ENCODE data around the gene SYVN1.
A peak's percentile ranks its signal among the peaks of the same experiment; 100 is the strongest.
"Not testable (repeated sequence)": the region's sequence is repeated elsewhere in the genome, so short reads cannot be mapped to it uniquely, and the experiment has no call there.

The SYVN1 gene

GRCh38 chr11:65125197-65126056 is 8.9 kb downstream of the SYVN1 start:
- no peak for FAIRE-seq

- no peak for FAIRE-seq
Measured at GRCh38 chr11:65124480-65125196, 9.7 kb downstream of the SYVN1 start.

- FAIRE-seq, result no peak
Measured at GRCh38 chr11:65121865-65122696, 12.2 kb downstream of the SYVN1 start, which contains the start of the genes FAU and MRPL49. Gene FAU (minus strand): TSS chr11:65122134. CDS start chr11:65121813, 321 bp downstream. Gene MRPL49 (plus strand): TSS chr11:65122321. CDS start chr11:65122347, 26 bp downstream.

- FAIRE-seq, result no peak
Measured at GRCh38 chr11:65121447-65121864, 12.9 kb downstream of the SYVN1 start.

- no peak for FAIRE-seq
Measured at GRCh38 chr11:65120831-65121230, 13.5 kb downstream of the SYVN1 start.

GRCh38 chr11:65119670-65119995 is 14.7 kb downstream of the SYVN1 start:
- no peak for FAIRE-seq

GRCh38 chr11:65118891-65119669 is 15.2 kb downstream of the SYVN1 start:
- not testable (repeated sequence) for FAIRE-seq

- FAIRE-seq, result no peak
Measured at GRCh38 chr11:65118097-65118837, 16.1 kb downstream of the SYVN1 start.

- peak; percentile 91 for FAIRE-seq
Measured at GRCh38 chr11:65117206-65118096, 16.9 kb downstream of the SYVN1 start, which contains the start of gene ZNHIT2. Gene ZNHIT2 (minus strand): TSS chr11:65117701. CDS start chr11:65117653, 48 bp downstream.

GRCh38 chr11:65116370-65117205 is 17.7 kb downstream of the SYVN1 start:
- no peak for FAIRE-seq

- FAIRE-seq, result no peak
Measured at GRCh38 chr11:65115361-65116082, 18.8 kb downstream of the SYVN1 start.

GRCh38 chr11:65114538-65115171 is 19.7 kb downstream of the SYVN1 start:
- no peak for FAIRE-seq

GRCh38 chr11:65113839-65114238 is 20.5 kb downstream of the SYVN1 start:
- no peak for FAIRE-seq

- no peak for FAIRE-seq
Measured at GRCh38 chr11:65113361-65113756, 21.0 kb downstream of the SYVN1 start.

GRCh38 chr11:65112546-65113360 is 21.6 kb downstream of the SYVN1 start:
- no peak for FAIRE-seq

GRCh38 chr11:65111744-65112545 is 22.4 kb downstream of the SYVN1 start, which contains the start of gene TM7SF2:
Gene TM7SF2 (plus strand): TSS chr11:65111872. CDS start chr11:65112016, 144 bp downstream.
- no peak for FAIRE-seq
